Activated CD4-positive, alpha-beta T cell treated with anti-CD3 and anti-CD28 coated beads, Interleukin-2, amount 50 U/mL, for 1 hour (primary cell): ENCODE results near the gene TLE4.

Source experiments
- DNase-seq: peaks from one replicate; pipeline ENCODE4 v3.0.0-alpha.2; 2020

The TLE4 gene

GRCh38 chr9:79694676-79695400, 123.1 kb downstream of the TLE4 start:
- no peak for DNase-seq

DNA sequence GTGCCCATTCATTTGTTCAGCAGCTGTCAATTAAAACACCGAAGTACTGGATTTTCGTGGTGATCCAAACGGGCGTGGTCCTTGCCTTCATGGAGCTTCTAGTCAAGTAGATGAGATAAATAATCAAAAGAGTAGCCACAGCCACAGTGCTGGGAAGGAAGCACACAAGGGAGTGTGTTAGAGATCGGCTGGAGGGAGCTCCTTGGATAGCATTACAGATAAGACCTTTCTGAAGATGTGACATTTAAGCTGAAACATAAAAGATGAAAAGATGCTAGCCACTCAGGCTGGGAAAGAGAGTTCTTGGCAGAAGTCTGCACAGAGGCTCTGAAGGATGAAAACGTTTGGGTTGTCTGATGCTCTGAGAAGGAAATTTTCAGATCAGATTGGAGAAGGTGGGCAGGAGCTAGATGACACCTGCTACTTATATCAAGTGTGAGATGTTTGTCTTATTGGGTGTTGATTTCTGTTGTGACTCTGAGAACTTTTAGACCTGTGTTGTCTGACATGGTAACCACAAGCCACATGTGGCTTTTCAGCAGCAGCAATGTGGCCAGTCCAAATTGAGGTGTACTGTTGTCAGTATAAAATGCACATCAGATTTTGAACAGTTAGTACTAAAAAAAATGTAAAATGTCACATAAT, 123.9 kb downstream of the TLE4 start:
- DNase-seq, result no peak

DNA sequence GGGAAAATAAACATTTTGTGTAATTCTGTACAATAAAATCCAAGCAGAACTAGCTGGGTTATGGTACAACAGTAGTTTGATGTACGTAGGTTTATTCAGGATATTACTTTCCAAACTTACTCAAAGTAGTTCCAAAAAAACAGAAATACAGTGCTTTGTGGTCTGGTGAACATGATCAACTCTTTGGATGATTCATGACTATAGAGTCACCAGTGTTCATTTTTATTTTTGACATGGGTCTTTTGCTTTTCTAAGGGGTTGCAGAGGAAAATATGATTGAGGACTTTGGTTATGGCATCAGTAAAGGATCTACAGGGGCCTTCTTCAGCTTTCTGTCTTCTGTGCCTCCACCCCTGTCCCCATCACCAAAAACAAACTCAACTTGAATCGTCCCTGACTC, 127.2 kb downstream of the TLE4 start:
- no peak for DNase-seq

GRCh38 chr9:79699479-79699878, 127.7 kb downstream of the TLE4 start:
- DNase-seq, result no peak

DNA sequence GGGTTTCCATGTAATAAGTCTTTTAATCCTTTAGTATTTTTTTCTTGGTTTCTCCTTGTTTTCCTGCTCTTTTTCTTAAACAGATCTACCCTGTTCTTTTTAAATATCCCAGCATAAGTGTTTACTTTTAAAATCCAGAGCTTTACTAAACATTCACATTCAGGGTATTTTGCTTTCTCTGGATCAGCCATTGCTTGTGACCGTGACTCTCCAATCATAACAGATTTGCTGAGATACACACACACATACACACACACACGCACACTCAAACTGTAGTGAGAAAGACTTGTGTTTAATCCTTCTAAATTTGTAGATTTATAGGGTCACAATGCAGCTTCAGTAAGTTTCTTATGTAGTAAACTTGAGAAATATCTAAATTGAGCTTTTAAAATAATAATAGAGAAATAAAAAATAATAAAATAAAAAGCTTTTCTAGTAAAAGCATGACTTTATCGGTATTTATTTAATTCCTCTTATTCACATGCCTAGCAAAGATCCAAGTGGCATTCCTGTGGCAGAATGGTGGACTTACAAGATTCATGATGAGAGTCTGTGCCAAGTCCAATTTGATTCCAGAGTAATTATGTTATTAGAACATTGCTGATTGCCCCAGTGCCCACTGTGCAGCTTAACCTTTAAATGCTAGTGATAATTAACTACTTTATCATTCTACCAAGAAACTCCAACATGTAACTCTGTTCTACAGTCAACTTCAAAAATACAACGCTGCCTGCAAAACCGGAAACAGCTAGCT, 129.0 kb downstream of the TLE4 start:
- no peak for DNase-seq

DNA sequence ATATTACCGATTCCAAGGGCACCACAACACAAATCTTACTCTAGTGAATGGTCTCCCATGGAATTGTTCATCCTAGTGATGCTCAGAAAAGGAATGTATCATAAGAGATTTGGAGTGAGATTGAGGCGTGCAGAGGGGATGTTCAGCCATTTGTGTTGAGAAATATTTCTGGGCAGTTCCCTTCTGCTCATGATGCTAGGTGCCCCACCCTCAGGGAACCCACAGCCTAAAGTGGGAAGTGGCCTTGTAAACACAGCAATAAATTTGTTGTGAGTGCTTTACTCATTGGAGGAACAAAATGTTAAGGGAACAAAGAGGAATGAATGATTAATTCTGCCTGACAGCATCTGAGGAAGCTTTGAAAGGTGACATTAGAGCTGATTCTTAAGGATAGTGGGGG, 129.9 kb downstream of the TLE4 start:
- DNase-seq, result no peak

DNA sequence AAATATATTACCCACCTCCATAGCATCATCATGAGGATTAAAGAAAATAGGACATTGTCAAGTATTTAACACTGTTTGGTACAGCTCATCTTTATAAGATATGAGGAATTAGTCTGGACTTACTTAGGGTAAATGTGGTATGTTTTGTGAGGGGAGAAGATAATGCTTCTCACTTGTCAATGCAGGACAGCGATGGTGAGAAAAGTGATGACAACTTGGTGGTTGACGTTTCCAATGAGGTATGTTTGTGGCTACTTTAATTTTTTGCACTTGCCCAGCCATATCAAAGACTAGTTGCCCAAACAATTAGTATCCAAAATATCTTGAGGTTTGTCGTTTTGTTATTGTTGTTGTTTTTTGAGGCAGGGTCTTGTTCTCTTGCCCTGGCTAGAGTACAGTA, 133.9 kb downstream of the TLE4 start:
- DNase-seq, result no peak

GRCh38 chr9:79706512-79706911, 134.7 kb downstream of the TLE4 start:
- DNase-seq, result no peak

DNA sequence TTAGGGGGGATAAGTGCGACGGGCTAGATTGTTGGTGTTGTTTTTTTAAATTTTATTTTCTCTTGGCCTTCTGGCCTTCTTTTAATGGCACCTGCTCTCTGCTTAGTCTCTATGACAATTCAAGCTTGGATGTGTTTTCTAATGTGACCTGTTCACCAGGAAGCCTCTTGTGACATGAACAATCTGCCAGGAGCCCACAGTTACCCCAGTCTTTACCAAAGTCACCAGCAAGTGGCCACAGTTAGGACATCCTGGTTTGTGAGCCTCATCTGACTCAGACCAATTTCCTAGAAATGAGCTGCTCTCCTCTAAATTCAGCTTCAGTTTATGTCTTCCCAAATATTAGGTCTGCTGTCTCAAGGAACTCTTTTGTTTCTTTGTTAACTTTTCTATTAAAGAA, 135.8 kb downstream of the TLE4 start:
- no peak for DNase-seq

DNA sequence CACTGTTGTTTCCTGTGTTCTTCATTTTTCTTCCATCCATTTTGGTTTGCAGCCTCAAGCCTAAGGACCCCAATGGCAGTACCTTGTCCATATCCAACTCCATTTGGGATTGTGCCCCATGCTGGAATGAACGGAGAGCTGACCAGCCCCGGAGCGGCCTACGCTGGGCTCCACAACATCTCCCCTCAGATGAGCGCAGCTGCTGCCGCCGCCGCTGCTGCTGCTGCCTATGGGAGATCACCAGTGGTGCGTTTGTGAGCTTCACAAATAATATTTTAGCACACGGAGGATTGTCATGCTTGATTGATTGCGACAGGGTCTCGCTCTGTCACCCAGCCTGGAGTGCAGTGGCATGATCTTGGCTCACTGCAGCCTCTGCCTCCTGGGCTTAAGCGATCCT, 136.8 kb downstream of the TLE4 start:
- DNase-seq, result no peak

GRCh38 chr9:79709743-79710674, 138.2 kb downstream of the TLE4 start:
- no peak for DNase-seq

GRCh38 chr9:79711874-79712273, 140.1 kb downstream of the TLE4 start:
- DNase-seq, result no peak

DNA sequence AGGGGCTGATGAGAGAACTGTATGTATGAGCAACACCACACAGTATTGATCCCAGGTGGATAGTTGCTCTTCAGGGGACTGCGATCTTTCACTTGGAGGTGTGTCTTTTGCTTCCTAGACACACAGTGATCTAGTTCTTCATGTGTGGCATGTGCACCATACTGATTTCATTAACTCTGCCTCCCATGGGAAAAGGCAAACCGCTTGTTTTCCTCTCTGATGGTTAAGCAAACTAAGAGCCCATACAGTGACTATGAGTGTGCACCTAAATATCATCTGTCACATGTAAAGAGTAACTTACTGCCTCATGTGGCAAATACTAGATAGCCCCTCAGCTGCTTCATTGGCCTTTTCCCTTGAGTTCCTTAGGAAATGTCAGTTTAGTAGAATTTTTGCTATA, 147.3 kb downstream of the TLE4 start:
- no peak for DNase-seq

- no peak for DNase-seq
Observed at GRCh38 chr9:79719989-79720388, 148.2 kb downstream of the TLE4 start.

DNA sequence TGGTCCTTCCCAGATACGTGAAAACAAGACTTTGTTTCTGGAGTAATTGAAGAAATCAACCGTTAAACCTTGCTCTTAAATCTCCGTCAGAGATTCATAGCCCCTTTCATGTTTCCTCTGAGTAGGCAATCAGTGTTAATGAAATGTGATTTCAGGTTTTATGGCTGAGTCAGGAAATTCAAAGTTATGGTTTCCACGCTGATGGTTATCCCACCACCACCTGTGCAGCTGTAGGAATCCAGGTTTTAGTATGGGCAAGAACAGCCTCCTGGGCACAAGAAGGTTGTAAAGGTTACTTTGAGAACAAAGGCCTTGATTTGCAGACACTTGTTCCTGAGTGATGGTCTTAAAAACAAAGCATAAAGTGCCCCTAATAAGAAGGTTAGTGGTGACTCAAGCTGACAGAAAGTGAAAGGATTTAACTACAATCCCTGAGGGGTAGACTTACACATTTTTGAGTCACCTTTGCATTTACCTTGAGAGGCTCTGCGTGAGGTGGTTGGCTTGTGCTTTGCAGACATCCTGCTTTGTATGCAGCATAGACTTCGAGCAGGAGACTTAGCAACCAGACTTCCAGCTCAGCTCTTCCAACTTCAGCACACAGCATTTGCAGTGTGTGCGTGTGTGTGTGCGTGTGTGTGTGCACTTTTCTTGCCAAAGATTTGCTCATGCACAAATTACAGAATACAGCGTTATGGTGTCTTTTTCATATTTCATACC, 159.6 kb downstream of the TLE4 start:
- no peak for DNase-seq

DNA sequence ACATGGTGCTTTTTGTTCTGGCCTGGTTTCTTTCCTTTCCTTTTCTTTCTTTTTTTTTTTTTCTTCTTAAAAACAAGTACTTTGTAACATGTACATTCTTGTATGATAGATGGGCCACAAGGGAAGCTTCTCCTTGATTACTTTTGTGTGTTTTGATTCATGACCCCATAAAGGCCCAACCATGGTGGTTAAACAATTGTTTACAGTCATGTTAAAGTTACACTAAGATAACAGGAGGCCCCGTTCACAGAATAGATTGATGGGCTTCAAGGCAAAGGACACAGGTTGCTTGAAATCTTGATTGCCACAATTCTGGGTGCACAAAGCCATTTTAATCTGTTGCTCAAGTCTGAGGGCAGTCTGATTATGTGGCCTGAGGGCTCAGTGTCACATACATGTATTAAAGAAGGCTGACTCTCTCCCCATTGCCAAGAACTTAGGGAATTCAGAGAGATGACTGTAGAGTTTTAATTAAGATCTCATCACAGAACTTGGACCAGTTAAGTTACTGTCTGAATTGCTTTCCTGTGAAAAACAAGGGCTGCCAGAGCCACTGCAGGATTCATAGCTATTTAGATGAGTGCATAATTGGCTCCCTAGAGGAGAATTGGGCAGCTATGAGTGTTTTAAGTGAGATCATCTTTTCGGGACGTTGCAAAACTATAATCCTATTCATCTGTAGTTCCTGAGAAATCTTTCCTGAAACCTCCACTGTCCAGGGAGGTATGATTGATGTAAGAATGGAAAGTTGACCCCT, 163.4 kb downstream of the TLE4 start:
- DNase-seq, result no peak

DNA sequence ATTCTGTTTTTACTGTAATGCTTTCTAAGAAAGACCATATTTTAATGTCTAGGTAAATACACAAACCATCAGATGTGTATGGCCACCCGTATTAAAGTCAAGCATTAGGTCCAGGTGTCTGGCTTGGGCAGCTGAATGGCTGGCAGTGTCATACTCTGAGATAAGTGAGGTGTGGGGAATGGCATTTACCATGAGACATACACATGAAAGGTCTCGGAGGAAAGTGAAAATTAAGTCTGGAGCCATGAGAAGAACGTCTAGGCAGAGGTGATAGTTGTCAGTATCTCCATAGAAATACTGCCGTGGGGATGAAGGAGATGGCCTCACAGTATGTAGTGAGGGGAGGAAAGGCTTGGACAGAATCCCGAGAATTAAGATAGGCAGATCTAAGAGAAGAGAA, 164.3 kb downstream of the TLE4 start:
- DNase-seq, result no peak

- no peak for DNase-seq
Observed at GRCh38 chr9:79741381-79741780, 169.6 kb downstream of the TLE4 start.

- DNase-seq, result no peak
Observed at GRCh38 chr9:79742110-79742721, 170.5 kb downstream of the TLE4 start.

DNA sequence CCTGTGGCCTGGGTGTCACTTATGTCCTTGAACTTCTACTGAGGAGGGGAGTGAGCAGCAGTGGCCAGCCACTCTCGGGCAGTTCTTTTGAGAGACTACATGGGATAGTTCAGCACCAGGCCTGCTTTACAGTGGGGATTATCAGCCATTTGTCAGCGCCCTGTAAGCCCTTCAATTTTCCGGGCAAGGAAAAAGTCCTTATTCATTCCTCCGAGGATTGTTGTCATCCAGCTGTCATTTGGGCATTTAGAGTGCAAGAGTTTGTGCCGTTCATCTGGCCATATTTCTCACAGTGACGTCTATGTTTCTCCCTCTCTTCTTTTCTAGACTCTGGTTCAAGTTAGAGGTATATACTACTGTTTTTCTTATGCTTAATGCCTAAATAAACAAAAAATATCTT, 172.8 kb downstream of the TLE4 start:
- no peak for DNase-seq

DNA sequence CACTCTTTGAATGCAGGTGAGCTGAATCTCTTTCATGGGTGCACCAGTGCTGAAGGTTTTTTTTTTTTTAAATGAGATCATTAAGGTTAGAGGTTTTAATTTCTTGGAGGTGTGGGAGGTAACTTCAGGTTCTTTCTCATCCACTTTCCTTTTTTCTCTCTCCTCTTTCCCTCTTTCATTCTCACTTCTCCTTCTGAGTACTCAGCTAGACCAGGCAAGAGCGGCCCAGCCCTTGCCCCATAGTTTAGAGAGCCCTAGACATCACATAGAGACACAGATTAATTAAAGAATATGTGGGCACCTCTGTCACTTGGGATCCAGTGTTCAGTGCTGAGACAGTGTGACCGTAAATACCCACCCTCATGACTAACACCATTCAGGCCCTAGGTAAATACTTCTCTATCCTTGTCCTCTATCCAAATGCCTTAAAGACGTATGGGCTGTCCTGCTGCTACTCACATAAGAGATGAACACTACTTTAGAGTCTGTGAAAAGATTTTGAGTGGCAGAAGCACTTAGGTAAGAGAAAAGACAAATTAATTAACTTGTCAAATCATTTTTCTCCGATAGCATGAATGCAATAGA, 174.1 kb downstream of the TLE4 start:
- DNase-seq, result no peak
